H1 (cell line): ENCODE measurements around the gene ZNF385C. TPM values are rescaled to one million over a fixed set of nuclear protein-coding genes. Genes with fewer than 3 reads are reported as not detected.

Source experiments
- CTCF ChIA-PET: fragments of 300-600 bp; sonication (Branson Sonifier 250); formaldehyde crosslinking; loops from one replicate; lab custom pipeline; 2021; ENCODE audit not compliant: partially characterized antibody; lab: Charles Lee
- POLR2A ChIA-PET: fragments of 300-600 bp; sonication (Branson Sonifier 250); formaldehyde crosslinking; loops from one replicate; lab custom pipeline; 2021; ENCODE audit warnings: inconsistent platforms; ENCODE audit not compliant: partially characterized antibody; lab: Charles Lee
- DNase-seq, 2 experiments: peaks; one replicate each; pipeline versions ENCODE4 v3.0.0 to v3.0.0-alpha.2; 2010 to 2022; ENCODE audit warnings: low spot score in 2 of 2, low read depth in 1 of 2, mixed read lengths in 1 of 2
- FAIRE-seq: peaks from 2 replicates; lab custom pipeline; 2011; peaks lifted over from hg19 to GRCh38; lab: Jason Lieb, UNC
- H2AFZ ChIP-seq: 2 replicates; pipeline ENCODE4 v1.8.1; 2012; ENCODE audit warnings: low read length, inconsistent platforms
- H2AK5ac ChIP-seq: 2 replicates; pipeline ENCODE4 v1.6.1; 2013; ENCODE audit warnings: low read depth, low read length
- H2BK120ac ChIP-seq: replicated peaks from 2 replicates; pipeline ENCODE3; 2013; ENCODE audit warnings: low read depth, low read length, inconsistent platforms
- H2BK12ac ChIP-seq: 2 replicates; pipeline ENCODE4 v1.6.1; 2013; ENCODE audit warnings: low read depth, low read length
- H2BK15ac ChIP-seq: 2 replicates; pipeline ENCODE4 v1.6.1; 2013; ENCODE audit warnings: low read length
- H2BK20ac ChIP-seq: 2 replicates; pipeline ENCODE4 v1.6.1; 2013; ENCODE audit warnings: low read length
- H2BK5ac ChIP-seq: 2 replicates; pipeline ENCODE4 v1.6.1; 2013; ENCODE audit warnings: low read depth, low read length
- H3K14ac ChIP-seq: 2 replicates; pipeline ENCODE4 v1.6.1; 2013; ENCODE audit warnings: inconsistent platforms; ENCODE audit not compliant: insufficient read length
- H3K18ac ChIP-seq: 2 replicates; pipeline ENCODE4 v1.6.1; 2013; ENCODE audit warnings: low read length; ENCODE audit errors: extremely low read depth
- H3K23ac ChIP-seq: 2 replicates; pipeline ENCODE4 v1.6.1; 2013; ENCODE audit warnings: inconsistent platforms; ENCODE audit not compliant: insufficient read length
- H3K23me2 ChIP-seq: 2 replicates; pipeline ENCODE4 v1.6.1; 2013; ENCODE audit warnings: low read depth, low read length
- H3K27ac ChIP-seq: 2 replicates; pipeline ENCODE4 v1.6.1; 2011; ENCODE audit warnings: low read depth, low read length, inconsistent platforms
- H3K27me3 ChIP-seq, 4 experiments: replicated peaks in 1 of 4; 1 replicate in 1 of 4; 2 replicates in 3 of 4; pipeline versions ENCODE4 v1.6.1 to v1.8.1; 2011 to 2013; ENCODE audit warnings: low read length in 3 of 4, mild to moderate bottlenecking in 3 of 4, inconsistent platforms in 2 of 4, mixed read lengths in 2 of 4, moderate library complexity in 1 of 4; ENCODE audit not compliant: control insufficient read depth in 3 of 4, insufficient read depth in 3 of 4; ENCODE audit errors: extremely low read depth in 1 of 4
- H3K36me3 ChIP-seq, 4 experiments: 2 replicates each; pipeline versions ENCODE4 v1.6.1 to v1.8.1; 2011 to 2013; ENCODE audit warnings: mild to moderate bottlenecking in 4 of 4, low read length in 3 of 4, moderate library complexity in 2 of 4, control low read depth in 1 of 4, inconsistent platforms in 1 of 4; ENCODE audit not compliant: insufficient read depth in 4 of 4, control insufficient read depth in 2 of 4
- H3K4ac ChIP-seq: replicated peaks from 2 replicates; pipeline ENCODE3; 2013; ENCODE audit warnings: low read length, low read depth, mixed read lengths, inconsistent platforms; ENCODE audit not compliant: insufficient read length
- H3K4me1 ChIP-seq, 4 experiments: replicated peaks in 1 of 4; 1 replicate in 1 of 4; 2 replicates in 3 of 4; pipeline versions ENCODE4 v1.6.1 to v1.8.1; 2011 to 2013; ENCODE audit warnings: low read length in 3 of 4, inconsistent platforms in 2 of 4, mixed read lengths in 1 of 4; ENCODE audit not compliant: insufficient read depth in 4 of 4, control insufficient read depth in 3 of 4
- H3K4me2 ChIP-seq, 2 experiments: 2 replicates each; pipeline versions ENCODE4 v1.6.1 to v1.8.1; 2011 to 2013; ENCODE audit warnings: low read depth in 2 of 2, low read length in 2 of 2, control low read depth in 1 of 2, inconsistent platforms in 1 of 2, mild to moderate bottlenecking in 1 of 2; ENCODE audit not compliant: insufficient read depth in 1 of 2
- H3K4me3 ChIP-seq, 4 experiments: fragments of 200-600, 300-600 bp in 1 of 4; sonication (generic), shearing (Covaris generic), sonication (Bioruptor Twin) in 1 of 4; 2 replicates each; pipeline versions ENCODE4 v1.5.1 to v1.8.1; 2011 to 2016; ENCODE audit warnings: low read length in 4 of 4, low read depth in 3 of 4, control low read depth in 2 of 4, inconsistent platforms in 2 of 4, mild to moderate bottlenecking in 2 of 4, mixed read lengths in 1 of 4, moderate library complexity in 1 of 4; ENCODE audit not compliant: insufficient read depth in 2 of 4; ENCODE audit errors: extremely low read depth in 1 of 4
- H3K56ac ChIP-seq: replicated peaks from 2 replicates; pipeline ENCODE3; 2013; ENCODE audit warnings: low read depth, mild to moderate bottlenecking, mixed read lengths, low read length, inconsistent platforms; ENCODE audit not compliant: insufficient read length
- H3K79me1 ChIP-seq: 2 replicates; pipeline ENCODE4 v1.6.1; 2013; ENCODE audit warnings: low read depth, low read length, control low read depth
- H3K79me2 ChIP-seq, 2 experiments: 2 replicates each; pipeline versions ENCODE4 v1.6.1 to v1.8.1; 2012 to 2013; ENCODE audit warnings: low read length in 2 of 2, mild to moderate bottlenecking in 2 of 2, inconsistent platforms in 1 of 2; ENCODE audit not compliant: insufficient read depth in 2 of 2, control insufficient read depth in 1 of 2
- H3K9ac ChIP-seq, 4 experiments: replicated peaks in 1 of 4; 1 replicate in 1 of 4; 2 replicates in 3 of 4; pipeline versions ENCODE4 v1.6.1 to v1.8.1; 2011 to 2013; ENCODE audit warnings: low read depth in 3 of 4, low read length in 3 of 4, control low read depth in 2 of 4, mild to moderate bottlenecking in 2 of 4, moderate library complexity in 2 of 4, inconsistent platforms in 1 of 4; ENCODE audit errors: extremely low read depth in 1 of 4
- H3K9me3 ChIP-seq, 2 experiments: 2 replicates each; pipeline versions ENCODE4 v1.6.1 to v1.8.1; 2012 to 2013; ENCODE audit warnings: mild to moderate bottlenecking in 2 of 2, moderate library complexity in 2 of 2, control low read depth in 1 of 2, inconsistent platforms in 1 of 2, low read depth in 1 of 2, low read length in 1 of 2, mixed read lengths in 1 of 2; ENCODE audit not compliant: insufficient read depth in 2 of 2
- H4K20me1 ChIP-seq, 2 experiments: replicated peaks in 1 of 2; 2 replicates each; pipeline versions ENCODE3 to v1.8.1; 2011 to 2013; ENCODE audit warnings: inconsistent platforms in 2 of 2, low read length in 2 of 2, mild to moderate bottlenecking in 1 of 2; ENCODE audit not compliant: insufficient read depth in 2 of 2, control insufficient read depth in 1 of 2
- H4K5ac ChIP-seq: 2 replicates; pipeline ENCODE4 v1.6.1; 2013; ENCODE audit warnings: low read length, low read depth, mixed read lengths, inconsistent platforms; ENCODE audit not compliant: insufficient read length
- H4K8ac ChIP-seq: 2 replicates; pipeline ENCODE4 v1.8.0; 2013; ENCODE audit warnings: mild to moderate bottlenecking, moderate library complexity, low read length, inconsistent platforms; ENCODE audit not compliant: insufficient read depth; ENCODE audit errors: extremely low read depth
- H4K91ac ChIP-seq: replicated peaks from 2 replicates; pipeline ENCODE3; 2013; ENCODE audit warnings: low read length, mixed read lengths, inconsistent platforms; ENCODE audit not compliant: insufficient read length
- ASH2L ChIP-seq: fragments of 200-600, 300-600 bp; sonication (generic); IDR thresholded peaks from one replicate; pipeline ENCODE4 v1.7.1; 2017; ENCODE audit warnings: low read length
- BCL11A ChIP-seq, 2 experiments: IDR thresholded peaks; one replicate each; pipeline ENCODE4 v1.6.1; 2011; ENCODE audit warnings: low read depth in 2 of 2, low read length in 2 of 2, mild to moderate bottlenecking in 2 of 2
- CEBPB ChIP-seq: IDR thresholded peaks from 2 replicates; pipeline ENCODE4 v1.6.1; 2012; ENCODE audit warnings: low read depth, low read length
- CHD2 ChIP-seq: IDR thresholded peaks from 2 replicates; pipeline ENCODE4 v1.6.1; 2012; ENCODE audit warnings: low read length, improper control_type of control experiment
- EGR1 ChIP-seq: IDR thresholded peaks from 2 replicates; pipeline ENCODE4 v1.6.1; 2011; ENCODE audit warnings: low read depth, low read length, borderline replicate concordance
- GABPA ChIP-seq: IDR thresholded peaks from 2 replicates; pipeline ENCODE4 v1.6.1; 2011; ENCODE audit warnings: mild to moderate bottlenecking, low read length, moderate library complexity, borderline replicate concordance; ENCODE audit not compliant: insufficient read depth
- GTF2F1 ChIP-seq: IDR thresholded peaks from 2 replicates; pipeline ENCODE4 v1.6.1; 2012; ENCODE audit warnings: low read depth, low read length, improper control_type of control experiment, borderline replicate concordance
- HDAC2 ChIP-seq, 2 experiments: fragments of 300-600 bp in 1 of 2; sonication (generic) in 1 of 2; IDR thresholded peaks; 2 replicates each; pipeline ENCODE4 v1.6.1; 2011 to 2012; ENCODE audit warnings: low read depth in 2 of 2, low read length in 2 of 2, mild to moderate bottlenecking in 2 of 2, moderate library complexity in 2 of 2, borderline replicate concordance in 1 of 2, inconsistent platforms in 1 of 2
- NANOG ChIP-seq: IDR thresholded peaks from 2 replicates; pipeline ENCODE4 v1.6.1; 2011; ENCODE audit warnings: low read length, low read depth, mild to moderate bottlenecking, inconsistent platforms; ENCODE audit not compliant: insufficient read depth, poor library complexity, severe bottlenecking
- PHF8 ChIP-seq: fragments of 200-600 bp; sonication (generic); conservative IDR thresholded peaks from 2 replicates; pipeline ENCODE4 v1.7.1; 2012; ENCODE audit warnings: low read depth, mild to moderate bottlenecking, inconsistent platforms, low read length, moderate library complexity
- POU5F1 ChIP-seq: IDR thresholded peaks from 2 replicates; pipeline ENCODE4 v1.6.1; 2011; ENCODE audit warnings: low read depth, mild to moderate bottlenecking, low read length, moderate library complexity
- SIN3A ChIP-seq, 2 experiments: IDR thresholded peaks in 1 of 2; conservative IDR thresholded peaks in 1 of 2; 2 replicates each; pipeline ENCODE4 v1.6.1; 2011 to 2012; ENCODE audit warnings: low read length in 2 of 2, improper control_type of control experiment in 1 of 2, low read depth in 1 of 2, mild to moderate bottlenecking in 1 of 2
- WGBS, 2 experiments: shearing (Covaris generic) in 1 of 2; methylation state at CpG; one replicate each; pipeline versions ENCODE4 v1.1.6 to v1.1.7; 2013 to 2015; ENCODE audit warnings: low lambda C conversion rate in 2 of 2, mixed read lengths in 2 of 2, inconsistent platforms in 1 of 2, low coverage in 1 of 2, missing lambda C conversion rate in 1 of 2; ENCODE audit not compliant: insufficient replicate concordance in 2 of 2, insufficient coverage in 1 of 2, insufficient read length in 1 of 2; ENCODE audit errors: extremely low coverage in 1 of 2, missing lambda C conversion rate in 1 of 2; 5-methylcytosine and 5-hydroxymethylcytosine counted together
- polyA plus RNA-seq, 7 experiments: library from polyadenylated mRNA; depleted of rRNA in 3 of 7; stranded (reverse) in 5 of 7; unstranded in 2 of 7; fragments of >200 nt in 5 of 7; fragments of 200-250 nt in 2 of 7; gene quantifications; 1 replicate in 5 of 7; 2 replicates in 1 of 7; 4 replicates in 1 of 7; pipeline versions ENCODE4 v1.2.1 to v1.2.3, GENCODE V29; 2011 to 2013; ENCODE audit warnings: missing spikeins in 2 of 7, mixed read lengths in 2 of 7
- total RNA-seq: library from RNA; stranded (reverse); fragmentation: NEBNext Ultra II Directional; extraction: Animal tissue kit (Norgen Biotek cat#: 25700); gene quantifications from 2 replicates; pipeline ENCODE4 v1.2.1, GENCODE V29; 2021

Gene ZNF385C
- total and polyA plus RNA-seq, 2 of the 8 experiments (the other 6 are each of a cell fraction or from before 2014, with no cell fraction given), result 3.9 to 6.1 TPM

DNA sequence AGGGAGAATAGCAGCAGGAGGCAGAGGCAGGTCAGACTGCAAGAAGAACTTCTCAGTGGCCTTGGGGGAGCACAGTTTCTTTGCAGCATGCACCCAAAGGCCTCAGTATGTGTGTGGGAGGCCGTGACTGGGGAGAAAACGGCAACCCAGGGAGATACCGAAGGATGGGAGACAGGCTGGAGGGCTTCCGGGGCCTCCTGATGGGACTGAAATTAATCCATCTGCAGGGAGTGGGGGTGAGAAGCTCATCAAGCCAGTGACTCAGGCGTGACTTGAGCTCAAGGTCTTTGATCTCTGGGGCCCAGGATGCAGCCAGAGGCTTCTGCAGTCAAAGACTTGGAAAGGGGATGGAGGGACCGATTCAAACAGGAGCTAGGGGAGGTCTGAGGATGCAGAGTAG lies 42.8 kb downstream of the ZNF385C start:
- H2AK5ac ChIP-seq, result no peak overlapping the region
- no peak overlapping the region for H2BK120ac ChIP-seq
- 0 out of 2 replicates have a peak overlapping the region, but pooled peaks have one; percentile 56 for H2BK20ac ChIP-seq
- 0 out of 2 replicates have a peak overlapping the region, but pooled peaks have one; percentile 20 for H2BK12ac ChIP-seq
- H3K27ac ChIP-seq, result no peak overlapping the region
- H4K8ac ChIP-seq, result peak overlapping the region; percentile 69
- H4K91ac ChIP-seq, result peak overlapping the region; percentile 0
- no peak overlapping the region for H3K4ac ChIP-seq
- no peak overlapping the region for H3K56ac ChIP-seq
- WGBS, 2 experiments, result 83% methylated on average over 6 of the region's 6 CpGs; no CpG with 5 or more reads in 1 of the 2 experiments
- no peaks in the 10 kb centered on the region for H3K79me1 ChIP-seq
- peaks cover 0 to 26% (median 14%) of the 10 kb centered on the region in 4 experiments; a peak in 6 of 7 replicates for H3K4me1 ChIP-seq
- POLR2A ChIA-PET, result interaction anchor here (0.8 to 1.9 kb wide), 2 partner anchors 10 to 27 kb away, joined by 3 to 5 read pairs; no protein-coding TSS in a partner anchor
- CTCF ChIA-PET, result interaction anchor here (0.6 to 17.0 kb wide), 15 partner anchors 10 to 177 kb away, joined by 3 to 381 read pairs (median 6); partner anchors contain the start of genes DHX58, HSPB9, KAT2A and KCNH4
- H3K4me2 ChIP-seq, result no peak overlapping the region; a peak in 1 of 4 replicates
- FAIRE-seq (no peak), DNase-seq (no peak)
- H3K23ac ChIP-seq, result no peak overlapping the region
- H4K20me1 ChIP-seq, result no peaks in the 10 kb centered on the region
- H3K4me3 ChIP-seq, result no peak overlapping the region; a peak in 2 of 8 replicates
- no peaks in the 10 kb centered on the region for H3K79me2 ChIP-seq
- H3K9ac ChIP-seq, result no peak overlapping the region
- no peak overlapping the region for H2AFZ ChIP-seq
- H3K23me2 ChIP-seq, result peaks cover 4% of the 10 kb centered on the region; the same call in 1 of the 2 replicates
- H3K14ac ChIP-seq, result no peak overlapping the region
- H3K9me3 ChIP-seq, result no peaks in the 10 kb centered on the region
- H3K36me3 ChIP-seq, result no peaks in the 10 kb centered on the region
- no peak overlapping the region for H4K5ac ChIP-seq
- H2BK5ac ChIP-seq, result 0 out of 2 replicates have a peak overlapping the region, but pooled peaks have one; percentile 47
- no peak overlapping the region for H3K18ac ChIP-seq
- H2BK15ac ChIP-seq, result no peak overlapping the region
- H3K27me3 ChIP-seq, result peaks cover 0 to 3% (median 0%) of the 10 kb centered on the region in 4 experiments; a peak in 2 of 7 replicates
- TF ChIP-seq GTF2F1, result no peak
- no peak for TF ChIP-seq POU5F1
- no peak for TF ChIP-seq PHF8
- TF ChIP-seq HDAC2 (IDR thresholded peaks at IDR 0.05; ENCODE audit: borderline replicate concordance in 1 of 2, low read depth in 2 of 2, low read length in 2 of 2), result no peak
- TF ChIP-seq GABPA, result no peak
- no peak for TF ChIP-seq NANOG
- no peak for TF ChIP-seq BCL11A (IDR thresholded peaks at IDR 0.05; ENCODE audit: low read depth in 2 of 2, low read length in 2 of 2)
- TF ChIP-seq ASH2L, result no peak
- no peak for TF ChIP-seq SIN3A (conservative IDR thresholded peaks at IDR 0.05 in 1 of 2, IDR thresholded peaks at IDR 0.05 in 1 of 2; ENCODE audit: low read depth in 1 of 2, low read length in 2 of 2)
- TF ChIP-seq EGR1, result no peak
- TF ChIP-seq CHD2, result no peak
- TF ChIP-seq CEBPB, result no peak
